Smooth muscle cell (in vitro differentiated cells): Measurements from ENCODE around the gene IRAK1. TPM values are rescaled to one million over a fixed set of nuclear protein-coding genes. Genes with fewer than 3 reads are reported as not detected.

ENCODE experiments used
- DNase-seq: peaks from one replicate; lab custom pipeline; 2025; ENCODE audit not compliant: unreplicated experiment; lab: John Stamatoyannopoulos, UW
- H2AFZ ChIP-seq: fragments of 200-600 bp; sonication (generic); 2 replicates; pipeline ENCODE4 v1.6.0; 2016; ENCODE audit warnings: antibody characterized with exemption, low read depth, mild to moderate bottlenecking
- H3F3A ChIP-seq: fragments of 200-600 bp; sonication (generic); 2 replicates; pipeline ENCODE4 v1.6.0; 2017; ENCODE audit warnings: antibody characterized with exemption, low read depth
- H3K27ac ChIP-seq: fragments of 200-600 bp; sonication (generic); 2 replicates; pipeline ENCODE4 v1.5.1; 2016; ENCODE audit warnings: low read depth, mild to moderate bottlenecking
- H3K27me3 ChIP-seq: fragments of 200-600 bp; sonication (generic); 2 replicates; pipeline ENCODE4 v1.6.1; 2016; ENCODE audit warnings: low read depth, mild to moderate bottlenecking
- H3K36me3 ChIP-seq: fragments of 200-600 bp; sonication (generic); 2 replicates; pipeline ENCODE4 v1.5.1; 2016; ENCODE audit warnings: low read depth
- H3K4me1 ChIP-seq: fragments of 200-600 bp; sonication (generic); 2 replicates; pipeline ENCODE4 v1.5.1; 2016; ENCODE audit warnings: low read depth
- H3K4me2 ChIP-seq: fragments of 200-600 bp; sonication (generic); 2 replicates; pipeline ENCODE4 v1.6.0; 2016; ENCODE audit warnings: mild to moderate bottlenecking
- H3K4me3 ChIP-seq: fragments of 200-600 bp; sonication (generic); 2 replicates; pipeline ENCODE4 v1.5.1; 2016; ENCODE audit warnings: mild to moderate bottlenecking
- H3K79me2 ChIP-seq: fragments of 200-600 bp; sonication (generic); 2 replicates; pipeline ENCODE4 v1.6.0; 2016; ENCODE audit warnings: low read depth, mild to moderate bottlenecking
- H3K9ac ChIP-seq: fragments of 200-600 bp; sonication (generic); 2 replicates; pipeline ENCODE4 v1.6.0; 2016; ENCODE audit warnings: low read depth
- H3K9me3 ChIP-seq: fragments of 200-600 bp; sonication (generic); replicated peaks from 2 replicates; pipeline ENCODE4 v1.5.1; 2016; ENCODE audit warnings: low read depth
- H4K20me1 ChIP-seq: fragments of 200-600 bp; sonication (generic); 2 replicates; pipeline ENCODE4 v1.6.0; 2016; ENCODE audit warnings: low read depth
- CTCF ChIP-seq: fragments of 200-600 bp; sonication (generic); IDR thresholded peaks from 2 replicates; pipeline ENCODE4 v1.5.1; 2017; ENCODE audit warnings: borderline replicate concordance, mild to moderate bottlenecking, antibody characterized with exemption; ENCODE audit not compliant: insufficient read depth, poor library complexity, severe bottlenecking
- WGBS: methylation state at CpG from one replicate; pipeline ENCODE4 v1.1.7; 2016; ENCODE audit warnings: low lambda C conversion rate; 5-methylcytosine and 5-hydroxymethylcytosine counted together
- polyA plus RNA-seq: library from polyadenylated mRNA; unstranded; fragments of >200 nt; fragmentation: Nextera tagmentation; extraction: Ambion mirVana; gene quantifications from 2 replicates; pipeline ENCODE4 v1.2.1, GENCODE V29; 2016
- total RNA-seq: library from RNA; depleted of rRNA; stranded (reverse); fragments of >200 nt; gene quantifications from 2 replicates; pipeline ENCODE4 v1.2.3, GENCODE V29; 2014

Gene IRAK1
- total and polyA plus RNA-seq, 2 experiments from 2014 or later: 29.4 to 63.4 TPM

- Histone ChIP-seq H3K27me3 (no peaks in the 10 kb centered on the region), H2AFZ (no peak overlapping the region), H3K4me2 (no peak overlapping the region), H3K36me3 (no peaks in the 10 kb centered on the region), H3K9ac (no peak overlapping the region), H3K4me3 (no peak overlapping the region), H3K79me2 (peaks cover 6% of the 10 kb centered on the region), H3K4me1 (no peaks in the 10 kb centered on the region), H3K27ac (no peak overlapping the region), H3F3A (no peaks in the 10 kb centered on the region), H3K9me3 (no peaks in the 10 kb centered on the region), H4K20me1 (no peaks in the 10 kb centered on the region)
- WGBS: 90% methylated on average over 24 of the region's 24 CpGs
- no peak for TF ChIP-seq CTCF
- no peak for DNase-seq
Measured at GRCh38 chrX:154014429-154015380, 5.0 kb downstream of the IRAK1 start.

- no peak overlapping the region for H3K27ac ChIP-seq
- H4K20me1 ChIP-seq: no peaks in the 10 kb centered on the region
- H3K79me2 ChIP-seq: peaks cover under 1% of the 10 kb centered on the region
- DNase-seq: no peak
- no peaks in the 10 kb centered on the region for H3F3A ChIP-seq
- H3K9me3 ChIP-seq: no peaks in the 10 kb centered on the region
- no peak overlapping the region for H3K4me3 ChIP-seq
- no peaks in the 10 kb centered on the region for H3K27me3 ChIP-seq
- H3K4me2 ChIP-seq: no peak overlapping the region
- no peak overlapping the region for H2AFZ ChIP-seq
- no peak overlapping the region for H3K9ac ChIP-seq
- H3K4me1 ChIP-seq: no peaks in the 10 kb centered on the region
- no peaks in the 10 kb centered on the region for H3K36me3 ChIP-seq
- WGBS: 76% methylated on average over 20 of the region's 20 CpGs
- peak; percentile 81 for TF ChIP-seq CTCF
Measured at GRCh38 chrX:154013614-154014360, 5.9 kb downstream of the IRAK1 start.

- no peak overlapping the region for H3K4me3 ChIP-seq
- DNase-seq: no peak
- 78% methylated on average over 15 of the region's 17 CpGs for WGBS
- no peak overlapping the region for H2AFZ ChIP-seq
- H3K27me3 ChIP-seq: no peaks in the 10 kb centered on the region
- H3K27ac ChIP-seq: no peak overlapping the region
- no peaks in the 10 kb centered on the region for H4K20me1 ChIP-seq
- H3K79me2 ChIP-seq: no peaks in the 10 kb centered on the region
- H3F3A ChIP-seq: no peaks in the 10 kb centered on the region
- no peak overlapping the region for H3K9ac ChIP-seq
- no peaks in the 10 kb centered on the region for H3K9me3 ChIP-seq
- no peak overlapping the region for H3K4me2 ChIP-seq
- no peak for TF ChIP-seq CTCF
- no peaks in the 10 kb centered on the region for H3K4me1 ChIP-seq
- no peaks in the 10 kb centered on the region for H3K36me3 ChIP-seq
Measured at GRCh38 chrX:154013001-154013421, 6.7 kb downstream of the IRAK1 start.
